IMR-90 (cell line): ENCODE data around the gene TDRD7. TPM values are rescaled to one million over a fixed set of nuclear protein-coding genes. Genes with fewer than 3 reads are reported as not detected.

Source experiments
- ATAC-seq: fragments of 200-7000 bp; cut with Tn5 transposase; 2 replicates; pipeline ENCODE4 v1.9.1; 2020; ENCODE audit warnings: low read depth, mild to moderate bottlenecking, moderate library complexity
- BruUV-seq: library from RNA; stranded (reverse); fragments of 400-500 nt; replicated peaks from 2 replicates; lab custom pipeline; 2021; lab: Mats Ljungman, UMichigan
- CTCF ChIA-PET: fragments of 300-600 bp; formaldehyde crosslinking; extraction: SDS; loops from one replicate; lab custom pipeline; 2021; ENCODE audit warnings: antibody characterized with exemption; lab: Yijun Ruan, JAX
- POLR2A ChIA-PET: fragments of 300-600 bp; sonication (Branson Sonifier 250); formaldehyde crosslinking; loops from one replicate; lab custom pipeline; 2022; ENCODE audit warnings: antibody characterized with exemption; ENCODE audit not compliant: unreplicated experiment; lab: Charles Lee
- DNase-seq: peaks from one replicate; pipeline ENCODE4 v3.0.0; 2013
- H2AFZ ChIP-seq: replicated peaks from 2 replicates; pipeline ENCODE3; 2013; ENCODE audit warnings: low read length, mild to moderate bottlenecking; ENCODE audit not compliant: poor library complexity
- H2AK5ac ChIP-seq: 2 replicates; pipeline ENCODE4 v1.6.1; 2013; ENCODE audit warnings: low read depth, low read length, inconsistent platforms
- H2AK9ac ChIP-seq: replicated peaks from 2 replicates; pipeline ENCODE3; 2013; ENCODE audit warnings: mild to moderate bottlenecking, low read depth, low read length, moderate library complexity; ENCODE audit not compliant: poor library complexity
- H2BK120ac ChIP-seq: 2 replicates; pipeline ENCODE4 v1.6.1; 2013; ENCODE audit warnings: low read depth, low read length, inconsistent platforms
- H2BK15ac ChIP-seq: 3 replicates; pipeline ENCODE4 v1.6.1; 2013; ENCODE audit warnings: low read depth, low read length, inconsistent platforms
- H2BK20ac ChIP-seq: 2 replicates; pipeline ENCODE4 v1.6.1; 2013; ENCODE audit warnings: low read depth, mild to moderate bottlenecking, inconsistent platforms, low read length, moderate library complexity
- H2BK5ac ChIP-seq: 2 replicates; pipeline ENCODE4 v1.6.1; 2013; ENCODE audit warnings: mild to moderate bottlenecking, low read depth, low read length, inconsistent platforms; ENCODE audit not compliant: poor library complexity, severe bottlenecking
- H3K14ac ChIP-seq: replicated peaks from 2 replicates; pipeline ENCODE4 v1.6.1; 2013; ENCODE audit warnings: low read depth, low read length, inconsistent platforms
- H3K18ac ChIP-seq: 2 replicates; pipeline ENCODE4 v1.6.1; 2013; ENCODE audit warnings: low read depth, low read length, control low read depth
- H3K23ac ChIP-seq: 2 replicates; pipeline ENCODE4 v1.6.1; 2013; ENCODE audit warnings: low read depth, low read length, inconsistent platforms
- H3K27ac ChIP-seq: 2 replicates; pipeline ENCODE4 v1.5.1; 2013; ENCODE audit warnings: mild to moderate bottlenecking, control low read depth, low read length; ENCODE audit not compliant: insufficient read depth
- H3K27me3 ChIP-seq: 2 replicates; pipeline ENCODE4 v1.6.1; 2013; ENCODE audit warnings: low read length; ENCODE audit not compliant: control insufficient read depth, insufficient read depth
- H3K36me3 ChIP-seq: 2 replicates; pipeline ENCODE4 v1.6.1; 2013; ENCODE audit warnings: low read length, mixed read lengths; ENCODE audit not compliant: control insufficient read depth, insufficient read depth
- H3K4ac ChIP-seq: 2 replicates; pipeline ENCODE4 v1.6.1; 2013; ENCODE audit warnings: low read depth, low read length, inconsistent platforms
- H3K4me1 ChIP-seq: 2 replicates; pipeline ENCODE4 v1.6.1; 2013; ENCODE audit warnings: low read length, mixed read lengths; ENCODE audit not compliant: control insufficient read depth, insufficient read depth
- H3K4me2 ChIP-seq: 2 replicates; pipeline ENCODE4 v1.6.1; 2013; ENCODE audit warnings: low read depth, mild to moderate bottlenecking, control low read depth, low read length, moderate library complexity
- H3K4me3 ChIP-seq: 2 replicates; pipeline ENCODE4 v1.5.1; 2013; ENCODE audit warnings: low read depth, mild to moderate bottlenecking, control low read depth, low read length, moderate library complexity; ENCODE audit not compliant: insufficient read depth
- H3K56ac ChIP-seq: 2 replicates; pipeline ENCODE4 v1.6.1; 2013; ENCODE audit warnings: low read length, inconsistent platforms; ENCODE audit not compliant: insufficient read depth; ENCODE audit errors: extremely low read depth
- H3K79me1 ChIP-seq, 2 experiments: 2 replicates each; pipeline ENCODE4 v1.6.1; 2013; ENCODE audit warnings: low read length in 2 of 2, inconsistent platforms in 1 of 2, low read depth in 1 of 2
- H3K9ac ChIP-seq: 2 replicates; pipeline ENCODE4 v1.6.1; 2013; ENCODE audit warnings: low read depth, low read length, control low read depth
- H3K9me1 ChIP-seq: 2 replicates; pipeline ENCODE4 v1.6.1; 2013; ENCODE audit warnings: low read length, inconsistent platforms; ENCODE audit not compliant: insufficient read depth
- H3K9me3 ChIP-seq: 2 replicates; pipeline ENCODE4 v1.6.1; 2013; ENCODE audit warnings: low read length; ENCODE audit not compliant: control insufficient read depth, insufficient read depth
- H4K20me1 ChIP-seq: 2 replicates; pipeline ENCODE4 v1.6.1; 2013; ENCODE audit warnings: low read length, inconsistent platforms; ENCODE audit not compliant: insufficient read depth
- H4K5ac ChIP-seq: 2 replicates; pipeline ENCODE4 v1.6.1; 2013; ENCODE audit warnings: mild to moderate bottlenecking, low read depth, low read length, control low read depth
- H4K8ac ChIP-seq, 2 experiments: 2 replicates each; pipeline ENCODE4 v1.6.1; 2013; ENCODE audit warnings: low read depth in 2 of 2, low read length in 2 of 2, control low read depth in 1 of 2, inconsistent platforms in 1 of 2
- H4K91ac ChIP-seq: 2 replicates; pipeline ENCODE4 v1.6.1; 2013; ENCODE audit warnings: low read depth, low read length, inconsistent platforms; ENCODE audit not compliant: insufficient read depth
- BHLHE40 ChIP-seq: fragments of 150-350 bp; IDR thresholded peaks from 2 replicates; pipeline ENCODE4 v1.6.1; 2016; ENCODE audit warnings: mild to moderate bottlenecking, low read depth, low read length
- CEBPB ChIP-seq: IDR thresholded peaks from 2 replicates; pipeline ENCODE4 v1.6.1; 2012; ENCODE audit warnings: low read depth, low read length, improper control_type of control experiment
- CHD1 ChIP-seq: IDR thresholded peaks from 2 replicates; pipeline ENCODE4 v1.6.1; 2012; ENCODE audit warnings: low read depth, low read length, improper control_type of control experiment
- CTCF ChIP-seq: conservative IDR thresholded peaks from 2 replicates; pipeline ENCODE4 v1.5.1; 2012; ENCODE audit warnings: mild to moderate bottlenecking, low read depth, low read length, improper control_type of control experiment
- ELK1 ChIP-seq: fragments of 150-350 bp; IDR thresholded peaks from 2 replicates; pipeline ENCODE4 v1.6.1; 2016; ENCODE audit warnings: low read depth, mild to moderate bottlenecking, low read length, moderate library complexity, borderline replicate concordance
- FOS ChIP-seq: fragments of 150-350 bp; IDR thresholded peaks from 2 replicates; pipeline ENCODE4 v1.6.1; 2016; ENCODE audit warnings: low read depth, low read length
- MAFK ChIP-seq: IDR thresholded peaks from 2 replicates; pipeline ENCODE4 v1.6.1; 2012; ENCODE audit warnings: low read depth, low read length, improper control_type of control experiment
- MAZ ChIP-seq: IDR thresholded peaks from 2 replicates; pipeline ENCODE4 v1.6.1; 2012; ENCODE audit warnings: low read depth, mild to moderate bottlenecking, low read length, improper control_type of control experiment, moderate library complexity, borderline replicate concordance
- MXI1 ChIP-seq: IDR thresholded peaks from 2 replicates; pipeline ENCODE4 v1.6.1; 2012; ENCODE audit warnings: low read depth, mild to moderate bottlenecking, low read length, moderate library complexity, borderline replicate concordance
- NFE2L2 ChIP-seq: fragments of 150-350 bp; IDR thresholded peaks from 2 replicates; pipeline ENCODE4 v1.6.1; 2016; ENCODE audit warnings: low read depth, mild to moderate bottlenecking, low read length
- POLR2A ChIP-seq: IDR thresholded peaks from 2 replicates; pipeline ENCODE4 v1.6.1; 2012; ENCODE audit warnings: mild to moderate bottlenecking, low read depth, low read length
- RAD21 ChIP-seq: IDR thresholded peaks from 2 replicates; pipeline ENCODE4 v1.6.1; 2012; ENCODE audit warnings: low read length, improper control_type of control experiment
- RCOR1 ChIP-seq: IDR thresholded peaks from 2 replicates; pipeline ENCODE4 v1.6.1; 2012; ENCODE audit warnings: mild to moderate bottlenecking, low read length, improper control_type of control experiment; ENCODE audit not compliant: insufficient replicate concordance
- RFX5 ChIP-seq: IDR thresholded peaks from 2 replicates; pipeline ENCODE4 v1.8.0; 2012; ENCODE audit warnings: low read depth, mild to moderate bottlenecking, low read length, moderate library complexity
- SMC3 ChIP-seq: fragments of 150-350 bp; IDR thresholded peaks from 2 replicates; pipeline ENCODE4 v1.6.1; 2016; ENCODE audit warnings: low read depth, mild to moderate bottlenecking, antibody characterized with exemption, low read length, moderate library complexity
- USF2 ChIP-seq: fragments of 150-350 bp; IDR thresholded peaks from 2 replicates; pipeline ENCODE4 v1.6.1; 2017; ENCODE audit warnings: mild to moderate bottlenecking, antibody characterized with exemption, low read length, low read depth
- WGBS, 2 experiments: methylation state at CpG; one replicate each; pipeline versions ENCODE4 v1.1.5 to v1.1.7; 2013; ENCODE audit warnings: missing lambda C conversion rate in 2 of 2; ENCODE audit not compliant: insufficient read length in 1 of 2; ENCODE audit errors: extremely low coverage in 2 of 2; 5-methylcytosine and 5-hydroxymethylcytosine counted together
- dilution Hi-C: fragments of 300-500 bp; cut with HindIII; formaldehyde crosslinking; loops from one replicate; pipeline ENCODE4 v1.14.3; 2018; ENCODE audit warnings: low sequenced_read_pairs; ENCODE audit not compliant: unreplicated experiment
- in situ Hi-C: fragments of 300-500 bp; cut with MboI; formaldehyde crosslinking; loops from 3 replicates; pipeline ENCODE4 v1.14.3; 2019; ENCODE audit warnings: low sequenced_read_pairs, inconsistent platforms, mixed read lengths
- intact Hi-C: fragments of 100-400 bp; cut with micrococcal nuclease; formaldehyde crosslinking; loops from 2 replicates; pipeline ENCODE4 v1.10.0; 2022
- polyA plus RNA-seq, 3 experiments: library from polyadenylated mRNA; depleted of rRNA; stranded (reverse); fragments of >200 nt; gene quantifications; 2 replicates each; pipeline ENCODE4 v1.2.3, GENCODE V29; 2012; ENCODE audit warnings: low replicate concordance in 1 of 3
- total RNA-seq: library from RNA; depleted of rRNA; stranded (reverse); fragments of >200 nt; gene quantifications from 2 replicates; pipeline ENCODE4 v1.2.3, GENCODE V29; 2012

The TDRD7 gene
- total and polyA plus RNA-seq, 2 of the 4 experiments (the other 2 are of a cell fraction) = 4.4 to 9.7 TPM

GRCh38 chr9:97368964-97369363 is 42.9 kb upstream of the TDRD7 start:
- no peak overlapping the region for H2AK9ac ChIP-seq
- DNase-seq (no peak), ATAC-seq (no peak)
- CTCF ChIA-PET = interaction anchor here (1.1 kb wide), 1 partner anchor 512 kb away, joined by 4 read pairs; no protein-coding TSS in a partner anchor
- no peak overlapping the region for H4K91ac ChIP-seq
- TF ChIP-seq BHLHE40 (no peak), MAZ (no peak), RFX5 (no peak), CTCF (no peak), RAD21 (no peak), POLR2A (no peak), NFE2L2 (no peak), MXI1 (no peak), SMC3 (no peak), CEBPB (no peak), RCOR1 (no peak), USF2 (no peak), FOS (no peak), CHD1 (no peak), MAFK (no peak), ELK1 (no peak)
- H2BK20ac ChIP-seq = no peak overlapping the region
- H3K18ac ChIP-seq = no peak overlapping the region
- H3K14ac ChIP-seq = no peak overlapping the region
- H4K5ac ChIP-seq = no peak overlapping the region
- no TSS peak for BruUV-seq
- H3K79me1 ChIP-seq = no peaks in the 10 kb centered on the region
- no peaks in the 10 kb centered on the region for H3K9me1 ChIP-seq
- no peaks in the 10 kb centered on the region for H3K27me3 ChIP-seq
- H3K9ac ChIP-seq = no peak overlapping the region
- H2BK120ac ChIP-seq = no peak overlapping the region
- intact Hi-C loops (no loop called here), dilution Hi-C loops (no loop called here), in situ Hi-C loops (no loop called here)
- POLR2A ChIA-PET = no interaction called here
- no peak overlapping the region for H3K27ac ChIP-seq
- H3K23ac ChIP-seq = no peak overlapping the region
- no peaks in the 10 kb centered on the region for H3K4me1 ChIP-seq
- WGBS, 2 experiments = 44% methylated on average over 1 of the region's 1 CpG; no CpG with 5 or more reads in 1 of the 2 experiments
- no peak overlapping the region for H2BK5ac ChIP-seq
- H4K20me1 ChIP-seq = no peaks in the 10 kb centered on the region
- H3K9me3 ChIP-seq = no peaks in the 10 kb centered on the region
- H3K56ac ChIP-seq = no peak overlapping the region
- no peak overlapping the region for H3K4ac ChIP-seq
- H4K8ac ChIP-seq = no peak overlapping the region
- H3K36me3 ChIP-seq = no peaks in the 10 kb centered on the region
- H3K4me2 ChIP-seq = no peak overlapping the region
- H3K4me3 ChIP-seq = no peak overlapping the region
- H2BK15ac ChIP-seq = no peak overlapping the region
- H2AK5ac ChIP-seq = no peak overlapping the region
- H2AFZ ChIP-seq = no peak overlapping the region
